Posterior vena cava (tissue), 2 donors: Measurements from ENCODE around the gene KLK3. TPM values are rescaled to one million over a fixed set of nuclear protein-coding genes. Genes with fewer than 3 reads are reported as not detected.
A peak's percentile ranks its signal among the peaks of the same experiment; 100 is the strongest.

Experiments
- DNase-seq: peaks from one replicate; pipeline ENCODE4 v3.0.0-alpha.2; 2020; ENCODE audit warnings: low spot score
- intact Hi-C, 2 donors: fragments of 100-400 bp; cut with DNase I; formaldehyde crosslinking; loops; one replicate each; pipeline versions ENCODE4 v1.14.1 to v1.14.2; 2022 to 2023
- total RNA-seq, 2 donors: library from RNA; stranded (reverse); fragmentation: NEBNext Ultra II Directional; extraction: Animal tissue kit (Norgen Biotek cat#: 25700); gene quantifications; one replicate each; pipeline ENCODE4 v1.2.1, GENCODE V29; 2021
- donor health status: DM: yes; HTN: yes; CAD: no.
- donor health status: DM: yes; HTN: yes; CAD: no.

Gene KLK3
- total RNA-seq, 2 donors from 2014 or later: not detected

DNA sequence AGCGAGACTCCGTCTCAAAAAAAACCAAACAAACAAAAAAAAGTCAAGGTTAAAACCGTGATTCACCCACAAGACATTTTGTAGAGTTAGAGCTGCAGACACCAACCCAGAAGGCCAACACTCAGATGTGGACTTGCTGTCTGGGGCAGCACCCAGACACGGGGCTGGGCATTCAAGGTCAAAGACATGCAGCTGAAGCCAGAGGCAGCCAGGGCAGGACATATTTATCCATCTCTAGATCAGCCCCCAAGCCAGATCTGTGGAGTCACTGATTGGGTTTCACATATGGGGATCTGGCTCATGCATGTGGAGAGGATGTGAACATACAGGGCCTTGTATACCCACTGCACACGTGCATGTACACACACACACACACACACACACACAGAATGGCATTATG lies 24.9 kb upstream of the KLK3 start:
- intact Hi-C loops: no loop called here
- peak; percentile 44 for DNase-seq

DNA sequence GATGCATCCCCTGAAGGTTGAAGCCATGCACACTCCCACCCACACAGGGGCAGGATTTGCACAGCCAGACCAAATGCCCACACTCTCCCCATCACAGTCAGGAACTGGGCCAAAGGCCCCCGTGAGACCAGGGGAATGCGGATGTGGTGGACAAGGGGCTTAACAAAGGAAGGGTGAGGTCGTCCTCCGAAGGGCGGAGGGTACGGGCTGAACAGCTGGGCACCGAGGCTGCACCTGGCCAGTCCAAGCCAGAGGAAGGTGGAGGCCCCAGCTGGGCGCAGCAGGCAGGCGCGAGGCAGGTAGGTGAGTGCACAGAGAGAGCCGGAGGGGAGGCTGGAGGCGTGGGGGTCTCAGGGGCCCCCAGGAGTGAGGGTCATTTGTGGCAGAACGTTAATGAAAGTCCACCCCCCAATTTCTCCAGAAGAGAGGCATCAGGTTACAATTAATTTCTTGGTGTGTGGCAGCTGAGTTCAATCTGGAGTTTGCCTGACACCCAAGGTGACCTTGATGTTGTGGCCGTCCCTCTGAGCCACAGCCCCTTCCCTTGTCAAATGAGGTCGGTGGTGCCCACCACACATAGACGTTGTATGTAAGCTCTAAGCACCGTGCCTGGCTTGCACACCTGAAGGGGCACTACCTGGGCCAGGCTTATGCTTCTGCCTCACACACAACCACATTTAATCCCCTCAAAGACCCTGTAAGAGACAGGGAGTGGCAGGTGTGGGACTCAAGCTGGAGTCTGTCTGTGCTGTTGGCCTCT lies 24.3 kb upstream of the KLK3 start:
- DNase-seq: peak; percentile 75

DNA sequence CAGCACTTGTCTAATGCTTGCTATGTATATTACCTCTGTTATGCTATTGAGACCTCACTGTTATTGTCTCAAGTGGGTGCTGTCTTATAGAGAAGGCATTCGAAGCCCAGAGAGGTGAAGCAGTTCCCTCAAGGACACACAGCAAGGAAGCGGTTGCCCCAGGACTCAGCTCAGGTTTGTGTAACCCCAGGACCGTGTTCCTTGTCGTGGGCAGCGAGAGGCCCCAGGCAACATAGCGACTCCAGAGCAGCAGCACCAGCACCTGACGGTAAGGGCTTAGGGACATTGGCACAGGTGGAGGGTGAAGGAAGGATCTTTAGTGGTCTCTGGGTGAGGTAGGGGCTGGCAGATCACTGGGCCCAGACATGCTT lies 23.7 kb upstream of the KLK3 start:
- intact Hi-C loops: no loop called here
- DNase-seq: peak; percentile 63

More for the DNA sequence above, 24.3 kb upstream of the KLK3 start:
- intact Hi-C loops: no loop called here

DNA sequence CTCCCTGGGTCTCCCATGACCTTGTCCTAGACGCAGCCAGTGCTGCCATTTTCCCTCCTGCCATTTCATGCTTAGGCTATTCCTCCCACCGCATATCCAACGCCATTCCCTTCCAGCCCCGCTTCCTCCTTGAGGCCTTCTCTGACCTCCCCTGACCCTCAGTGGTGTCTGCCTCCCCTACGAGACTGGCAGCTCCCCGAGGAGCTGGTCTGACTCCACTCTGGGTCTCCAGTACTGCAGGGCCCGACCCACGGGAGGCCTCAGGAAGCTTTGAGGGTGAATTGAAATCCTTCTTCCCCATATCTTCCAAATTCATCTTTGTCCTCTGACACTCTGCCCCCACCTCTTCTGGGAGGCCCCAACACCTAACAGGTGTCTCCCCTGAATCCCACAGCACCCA lies 22.0 kb upstream of the KLK3 start:
- intact Hi-C loops: no loop called here
- DNase-seq: peak; percentile 72

DNA sequence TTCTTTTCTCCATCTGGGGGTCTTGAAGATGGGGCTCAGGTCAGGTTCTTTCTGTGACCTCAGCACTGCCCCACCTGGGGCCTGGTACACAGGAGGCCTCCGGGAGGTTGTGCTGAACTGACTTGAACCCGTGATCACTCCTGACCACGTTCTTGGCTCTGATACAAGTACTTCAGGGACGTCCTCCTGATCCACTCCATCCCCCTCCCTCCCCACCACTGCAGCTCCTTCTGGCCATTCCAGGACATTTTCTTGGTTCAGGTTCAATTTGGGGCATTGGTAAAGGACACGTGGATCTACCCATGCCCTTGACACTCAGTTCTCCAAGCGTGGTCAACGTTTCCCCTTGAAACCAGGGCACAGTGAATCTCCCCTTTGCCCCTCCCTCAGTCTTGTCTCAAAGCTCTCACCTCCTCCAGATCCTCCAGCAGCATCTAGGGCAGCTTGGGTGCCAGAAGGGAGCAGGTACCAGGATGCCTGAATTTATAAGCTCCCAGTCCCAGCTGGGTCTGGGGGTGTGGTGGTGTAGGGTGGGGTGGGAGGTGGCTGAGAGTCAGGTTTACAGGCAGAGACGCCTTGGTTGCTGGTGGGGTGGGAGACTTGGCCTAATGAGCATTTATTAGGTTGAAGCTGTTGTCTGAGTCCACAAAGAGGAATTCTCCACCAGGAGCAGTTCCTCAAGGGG lies 21.5 kb upstream of the KLK3 start, which contains the start of gene KLK15:
TSS of gene KLK15 (minus strand) at position 458 of the 685 bp plus-strand sequence. CDS start 2,082 bp downstream, outside the sequence.
- intact Hi-C loops: no loop called here
- peak; percentile 35 for DNase-seq

DNA sequence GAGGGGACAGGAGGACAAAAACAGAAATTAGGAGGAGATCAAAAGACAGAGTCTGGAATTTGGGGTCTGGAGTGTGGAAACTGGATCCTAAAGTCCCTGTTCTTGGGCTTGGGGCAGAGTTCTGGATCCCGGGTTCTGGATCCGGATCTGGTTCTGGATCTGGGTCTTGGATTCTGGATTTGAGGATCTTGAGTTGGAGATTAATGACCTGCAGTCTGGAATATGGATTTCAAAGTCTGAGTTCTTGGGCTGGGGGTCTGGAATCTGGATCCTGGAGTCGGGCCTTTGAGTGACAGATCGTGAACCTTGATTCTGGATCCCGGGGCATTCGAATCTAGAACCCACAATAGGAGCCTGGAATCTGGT lies 20.9 kb upstream of the KLK3 start:
- peak; percentile 23 for DNase-seq
- intact Hi-C loops: no loop called here

DNA sequence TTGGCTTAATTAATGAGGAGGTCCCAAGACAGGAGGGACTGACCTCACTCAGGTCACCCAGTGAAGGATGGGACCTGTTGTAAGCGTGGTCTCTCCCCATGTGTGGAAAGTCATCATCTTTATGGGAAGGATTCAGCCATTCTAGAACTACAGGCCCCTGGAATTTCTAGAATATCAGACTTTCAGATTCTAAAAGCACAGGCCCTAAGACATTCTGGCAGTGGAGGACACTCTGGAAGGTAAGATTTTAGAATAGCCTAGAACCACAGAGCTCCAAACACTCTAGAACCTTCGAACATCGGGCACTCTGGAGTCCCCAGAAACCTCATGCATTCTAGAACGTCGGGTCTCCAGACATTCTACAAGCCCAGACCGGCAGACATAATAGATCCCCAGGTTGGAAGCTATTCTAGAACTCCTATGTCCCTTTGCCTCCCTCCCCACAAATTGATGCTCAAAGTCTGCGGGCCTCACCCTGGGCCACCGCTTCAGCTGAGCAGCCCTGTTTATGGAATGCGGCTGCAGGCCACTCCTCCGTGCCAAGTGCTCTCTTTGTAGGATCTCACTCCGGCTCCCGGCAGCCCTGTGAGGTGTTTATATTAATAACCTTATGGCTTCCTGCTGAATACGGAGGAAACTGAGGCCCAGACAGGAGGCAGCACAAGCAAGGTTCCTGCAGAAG lies 19.5 kb upstream of the KLK3 start:
- DNase-seq: peak; percentile 5
- intact Hi-C loops: no loop called here

DNA sequence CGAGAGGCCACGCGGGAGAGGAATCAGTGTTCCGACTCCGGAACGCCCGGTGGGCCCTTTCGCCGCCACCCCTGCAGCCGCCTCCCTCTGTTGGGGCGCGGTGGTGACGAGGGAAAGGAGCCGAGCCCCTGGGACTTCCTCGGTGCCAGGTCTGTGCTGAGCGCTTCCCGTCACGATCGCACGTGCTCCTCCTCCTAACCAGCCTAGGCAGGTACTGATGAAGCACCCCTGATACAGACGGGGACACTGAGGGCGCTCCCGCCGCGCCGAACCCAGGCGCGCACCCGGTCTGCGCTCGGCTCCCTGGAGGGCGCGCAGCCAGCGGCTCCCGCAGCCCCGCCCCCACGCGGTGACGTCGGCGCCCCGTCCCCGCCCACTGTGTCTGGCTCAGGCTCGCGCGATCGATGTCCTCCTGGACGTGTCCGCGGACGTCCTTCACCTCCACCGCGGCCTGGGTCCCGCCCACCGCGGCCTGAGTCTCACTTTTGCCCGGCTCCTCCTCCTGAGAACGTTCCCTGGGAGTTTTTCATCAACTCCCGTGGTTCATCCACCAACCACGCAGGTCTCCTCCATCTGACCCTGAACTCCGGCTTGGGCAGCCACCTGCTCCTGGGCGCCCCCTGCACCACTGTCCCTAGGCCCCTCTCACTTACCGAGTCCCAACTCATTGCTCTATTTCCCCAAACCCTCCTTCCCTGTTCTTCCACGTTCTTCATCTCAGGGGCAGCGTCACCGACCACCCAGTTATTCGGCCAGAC lies 18.8 kb upstream of the KLK3 start:
- DNase-seq: peak; percentile 83
- intact Hi-C loops: no loop called here

DNA sequence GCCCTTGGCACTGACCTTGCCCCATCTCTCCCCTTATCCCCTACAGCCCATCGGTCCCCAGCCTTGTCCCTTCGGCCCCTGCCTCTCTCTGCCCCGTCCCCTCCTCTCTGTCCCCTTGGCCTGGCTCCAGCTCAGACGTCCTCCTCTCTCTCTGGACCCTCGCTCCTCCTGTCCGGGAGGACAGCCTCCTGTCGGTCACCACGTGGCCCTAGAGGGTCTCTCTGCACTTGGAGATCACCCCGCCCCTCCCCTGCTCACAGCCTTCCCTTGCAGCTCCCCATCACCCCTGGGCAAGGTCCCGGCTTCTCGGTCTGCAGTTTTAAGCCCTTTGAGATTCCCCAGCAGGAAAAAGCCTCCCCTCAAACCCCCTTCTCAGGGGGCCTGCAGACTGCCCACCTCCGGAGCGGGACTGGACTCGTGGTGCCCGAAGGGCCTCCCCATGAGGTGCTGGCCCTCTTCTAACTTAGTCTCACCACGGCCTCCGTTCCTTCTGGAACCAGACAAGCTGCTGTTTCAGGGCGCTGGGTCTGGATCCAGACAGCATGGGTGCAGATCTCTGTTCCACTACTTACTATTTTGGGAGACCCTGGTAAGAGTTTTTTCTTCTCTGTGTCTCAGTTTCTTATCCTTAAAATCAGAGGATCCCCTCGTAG lies 18.0 kb upstream of the KLK3 start:
- intact Hi-C loops: no loop called here
- peak; percentile 30 for DNase-seq

DNA sequence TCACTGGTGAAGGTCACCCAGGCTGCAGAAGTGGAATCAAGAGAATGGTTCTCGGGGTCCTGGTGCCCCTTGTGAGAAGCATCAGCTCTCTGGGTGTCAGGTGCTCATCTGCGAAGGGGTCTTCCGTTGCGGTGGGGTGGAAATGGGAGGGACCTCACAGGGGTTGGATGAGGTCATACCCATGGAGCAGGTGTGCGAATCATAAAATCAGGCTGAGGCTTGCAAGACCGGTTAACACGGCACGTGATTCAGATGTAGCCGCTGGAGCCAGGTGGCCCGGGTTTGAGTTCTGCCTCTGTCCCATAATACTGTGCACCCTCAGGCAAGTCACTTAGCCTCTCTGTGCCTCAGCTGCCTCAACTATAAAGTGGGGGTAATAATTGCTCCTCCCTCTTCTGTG lies 17.4 kb upstream of the KLK3 start:
- intact Hi-C loops: no loop called here
- peak; percentile 35 for DNase-seq

DNA sequence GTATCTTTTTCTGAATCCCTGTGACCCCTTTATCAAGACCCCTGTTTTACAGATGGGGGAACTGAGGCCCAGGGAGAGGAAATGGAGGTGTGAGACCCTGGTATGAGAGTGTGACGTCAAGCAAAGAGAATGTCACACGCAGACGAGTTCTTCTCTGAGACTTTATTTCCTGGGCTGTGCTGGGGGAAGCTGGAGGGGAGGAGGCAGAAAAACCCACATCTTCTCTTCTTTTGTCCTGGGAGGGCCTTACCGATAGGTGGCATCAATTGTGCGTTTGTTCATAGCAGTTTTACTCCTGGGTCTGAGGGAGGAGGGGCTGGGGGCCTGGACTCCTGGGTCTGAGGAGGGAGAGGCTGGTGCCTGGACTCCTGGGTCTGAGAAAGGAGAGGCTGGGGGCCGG lies 16.5 kb upstream of the KLK3 start:
- no peak for DNase-seq
- intact Hi-C loops: no loop called here

DNA sequence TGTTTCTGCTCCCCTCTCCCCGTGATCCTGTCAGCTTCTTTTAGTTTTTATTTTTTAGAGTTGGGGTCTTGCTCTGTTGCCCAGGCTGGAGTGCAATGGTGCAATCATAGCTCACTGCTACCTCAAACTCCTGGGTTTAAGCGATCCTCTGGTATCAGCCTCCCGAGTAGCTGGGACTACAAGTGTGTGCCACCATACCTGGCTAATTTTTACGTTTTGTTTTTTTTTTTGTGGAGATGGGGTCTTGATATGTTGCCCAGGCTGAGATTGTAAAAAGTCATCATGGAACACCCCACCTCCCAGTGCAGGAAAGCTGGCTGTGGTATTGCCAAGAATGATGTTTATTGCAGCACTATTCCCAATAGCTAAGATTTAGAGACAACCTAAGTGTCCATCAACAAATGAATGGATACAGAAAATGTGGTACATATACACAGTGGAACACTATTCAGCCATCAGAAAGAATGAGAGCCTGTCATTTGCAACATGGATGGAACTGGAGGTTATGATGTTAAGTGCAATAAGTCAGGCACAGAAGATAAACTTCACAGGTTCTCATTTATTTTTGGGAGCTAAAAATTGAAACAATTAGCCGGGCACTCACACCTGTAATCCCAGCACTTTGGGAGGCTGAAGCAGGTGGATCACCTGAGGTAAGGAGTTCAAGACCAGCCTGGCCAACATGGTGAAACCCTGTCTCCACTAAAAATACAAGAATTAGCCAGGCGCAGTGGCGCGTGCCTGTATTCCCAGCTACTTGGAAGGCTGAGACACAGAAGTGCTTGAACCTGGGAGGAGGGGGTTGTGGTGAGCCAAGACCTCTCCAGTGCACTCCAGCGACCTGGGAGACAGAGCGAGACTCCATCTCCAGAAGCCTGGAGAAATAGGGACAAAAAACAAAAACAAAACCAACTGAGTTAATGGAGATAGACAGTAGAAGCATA lies 14.7 kb upstream of the KLK3 start:
- DNase-seq: no peak

DNA sequence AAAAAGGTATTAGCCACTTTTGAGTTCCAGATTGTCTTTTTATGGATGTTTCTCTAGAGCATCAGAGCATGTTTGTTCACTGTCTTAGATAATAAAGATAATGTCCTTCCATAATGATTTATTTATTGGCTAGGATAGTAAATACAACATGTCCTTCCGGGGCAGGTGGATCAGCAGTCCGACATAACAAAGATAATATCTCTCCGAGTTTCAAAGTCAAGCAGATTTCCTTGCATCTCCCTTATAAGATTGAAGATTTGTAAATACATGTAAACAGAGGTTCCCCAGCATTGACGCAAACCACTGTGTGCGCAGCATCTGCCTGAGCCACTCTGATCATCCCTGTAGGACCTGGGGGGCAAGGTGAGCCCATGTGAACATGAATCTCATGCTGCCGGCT lies 12.6 kb upstream of the KLK3 start:
- intact Hi-C loops: no loop called here
- DNase-seq: no peak

More for the DNA sequence above, 14.7 kb upstream of the KLK3 start:
- intact Hi-C loops: no loop called here

DNA sequence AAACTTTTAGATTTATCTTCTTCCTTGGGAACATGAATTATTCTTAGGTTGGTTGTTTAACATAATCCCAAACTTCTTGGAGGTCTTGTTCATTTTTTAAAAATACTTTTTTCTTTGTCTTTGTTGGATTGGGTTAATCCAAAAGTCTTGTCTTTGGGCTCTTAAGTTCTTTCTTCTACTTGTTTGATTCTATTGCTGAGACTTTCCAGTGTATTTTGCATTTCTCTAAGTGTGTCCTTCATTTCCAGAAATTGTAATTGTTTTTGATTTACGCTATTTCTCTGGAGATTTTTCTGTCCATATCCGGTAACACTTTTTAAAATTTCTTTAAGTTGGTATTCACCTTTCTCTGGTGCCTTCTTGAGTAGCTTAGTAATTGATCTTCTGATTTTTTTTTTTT lies 11.5 kb upstream of the KLK3 start:
- intact Hi-C loops: no loop called here

DNA sequence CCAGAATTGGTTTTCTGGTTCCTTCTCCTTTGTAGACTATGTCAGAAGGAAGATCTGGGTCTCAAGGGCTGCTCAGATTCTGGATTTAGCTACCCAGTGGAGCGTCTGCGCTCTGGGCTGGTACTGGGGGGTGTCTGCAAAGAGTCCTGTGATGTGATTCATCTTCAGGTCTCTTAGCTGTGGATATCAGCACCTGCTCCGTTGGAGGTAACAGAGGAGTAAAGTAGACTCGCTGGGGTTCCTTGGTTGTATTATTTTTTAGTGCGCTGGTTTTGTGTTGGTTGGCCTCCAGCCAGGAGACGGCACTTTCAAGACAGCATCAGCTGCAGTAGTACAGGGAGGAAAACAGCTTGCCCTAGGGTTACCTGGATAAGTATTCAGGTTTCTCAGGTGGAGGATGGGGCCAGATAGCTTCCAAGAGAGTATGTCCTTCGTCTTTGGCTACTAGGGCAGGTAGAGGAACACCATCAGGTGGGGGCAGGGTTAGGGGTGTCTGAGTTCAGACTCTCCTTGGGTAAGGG lies 11.0 kb upstream of the KLK3 start:
- intact Hi-C loops: no loop called here
- no peak for DNase-seq

More for the DNA sequence above, 11.5 kb upstream of the KLK3 start:
- no peak for DNase-seq

DNA sequence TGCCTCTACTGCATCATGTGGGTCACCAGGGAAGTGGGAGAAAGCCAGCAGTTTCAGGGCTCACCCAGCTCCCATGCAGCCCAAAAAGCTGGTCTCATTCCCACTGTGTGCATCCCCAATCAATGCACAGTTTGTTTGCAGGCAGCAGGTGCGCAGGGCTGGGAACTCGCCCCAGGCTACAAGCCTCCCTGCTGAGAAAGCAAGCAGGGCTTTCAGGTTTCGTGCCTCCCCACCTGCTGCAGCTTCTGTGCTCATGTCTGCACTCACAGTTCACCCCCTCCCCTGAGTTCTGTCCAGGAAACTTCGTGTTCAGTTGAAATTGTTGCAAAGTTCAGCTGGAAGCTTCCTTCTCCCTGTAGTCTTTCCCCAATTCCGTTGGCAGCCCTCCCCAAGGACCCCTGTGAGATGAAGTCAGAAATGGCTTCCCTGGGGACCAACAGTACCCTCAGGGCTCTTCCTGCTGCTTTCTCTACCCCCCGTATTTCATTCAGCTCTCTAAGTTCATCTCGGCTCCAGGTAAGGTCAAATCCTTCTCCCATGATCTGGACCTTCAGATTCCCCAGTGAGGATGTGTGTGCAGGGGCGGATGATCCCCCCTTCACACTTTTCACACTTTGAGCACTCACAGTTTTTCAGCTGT lies 10.3 kb upstream of the KLK3 start:
- intact Hi-C loops: no loop called here
- DNase-seq: no peak

DNA sequence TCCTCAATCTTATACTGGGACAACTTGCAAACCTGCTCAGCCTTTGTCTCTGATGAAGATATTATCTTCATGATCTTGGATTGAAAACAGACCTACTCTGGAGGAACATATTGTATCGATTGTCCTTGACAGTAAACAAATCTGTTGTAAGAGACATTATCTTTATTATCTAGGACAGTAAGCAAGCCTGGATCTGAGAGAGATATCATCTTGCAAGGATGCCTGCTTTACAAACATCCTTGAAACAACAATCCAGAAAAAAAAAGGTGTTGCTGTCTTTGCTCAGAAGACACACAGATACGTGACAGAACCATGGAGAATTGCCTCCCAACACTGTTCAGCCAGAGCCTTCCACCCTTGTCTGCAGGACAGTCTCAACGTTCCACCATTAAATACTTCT lies 4.0 kb upstream of the KLK3 start:
- intact Hi-C loops: no loop called here
- DNase-seq: no peak
